GM19193 (cell line): ENCODE measurements around the gene KCNIP1.

Experiments used
- POLR2A ChIP-seq: IDR thresholded peaks from 4 replicates; pipeline ENCODE4 v1.6.1; 2011; ENCODE audit not compliant: insufficient read depth, insufficient read length; ENCODE audit errors: extremely low read depth

KCNIP1 gene

DNA sequence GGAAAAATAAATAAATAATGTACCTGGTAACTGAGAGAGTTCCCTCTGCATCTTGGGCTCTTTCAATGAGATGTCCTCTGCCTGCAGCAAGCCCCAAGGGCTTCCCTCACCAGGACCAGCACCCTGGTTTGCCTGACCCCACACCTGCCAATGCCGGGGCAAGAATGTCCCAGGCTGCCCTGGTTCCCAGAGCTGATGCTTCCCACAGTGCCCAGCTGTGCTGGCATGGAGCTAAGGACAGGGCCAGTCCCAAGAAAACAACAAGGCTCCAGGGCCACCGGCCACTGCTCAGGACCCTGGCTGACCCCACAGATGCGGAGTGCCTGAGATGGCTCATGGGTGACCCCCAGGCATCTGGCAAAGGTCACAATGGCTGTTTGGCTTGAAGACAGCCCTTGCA is 123.5 kb downstream of the KCNIP1 start:
- no peak for TF ChIP-seq POLR2A

DNA sequence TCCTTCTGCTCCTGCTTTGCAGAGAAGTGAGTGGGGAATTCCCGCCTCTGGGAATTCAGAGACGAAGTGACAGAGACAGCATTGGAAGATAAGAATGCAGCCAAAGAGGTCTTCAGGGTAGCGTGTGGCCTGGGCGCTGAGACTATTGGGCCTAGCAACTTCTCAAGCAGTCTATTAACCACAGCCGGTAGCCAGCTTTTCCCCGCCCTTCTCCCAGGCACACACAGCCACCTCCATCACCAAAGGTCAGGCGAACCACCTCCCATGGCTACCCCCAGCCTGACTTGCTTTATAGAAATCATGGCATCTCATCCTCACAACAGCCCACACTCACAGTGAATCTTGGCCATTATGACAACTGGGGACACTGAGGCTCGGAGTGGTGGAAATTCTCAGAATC is 124.2 kb downstream of the KCNIP1 start:
- TF ChIP-seq POLR2A = no peak

DNA sequence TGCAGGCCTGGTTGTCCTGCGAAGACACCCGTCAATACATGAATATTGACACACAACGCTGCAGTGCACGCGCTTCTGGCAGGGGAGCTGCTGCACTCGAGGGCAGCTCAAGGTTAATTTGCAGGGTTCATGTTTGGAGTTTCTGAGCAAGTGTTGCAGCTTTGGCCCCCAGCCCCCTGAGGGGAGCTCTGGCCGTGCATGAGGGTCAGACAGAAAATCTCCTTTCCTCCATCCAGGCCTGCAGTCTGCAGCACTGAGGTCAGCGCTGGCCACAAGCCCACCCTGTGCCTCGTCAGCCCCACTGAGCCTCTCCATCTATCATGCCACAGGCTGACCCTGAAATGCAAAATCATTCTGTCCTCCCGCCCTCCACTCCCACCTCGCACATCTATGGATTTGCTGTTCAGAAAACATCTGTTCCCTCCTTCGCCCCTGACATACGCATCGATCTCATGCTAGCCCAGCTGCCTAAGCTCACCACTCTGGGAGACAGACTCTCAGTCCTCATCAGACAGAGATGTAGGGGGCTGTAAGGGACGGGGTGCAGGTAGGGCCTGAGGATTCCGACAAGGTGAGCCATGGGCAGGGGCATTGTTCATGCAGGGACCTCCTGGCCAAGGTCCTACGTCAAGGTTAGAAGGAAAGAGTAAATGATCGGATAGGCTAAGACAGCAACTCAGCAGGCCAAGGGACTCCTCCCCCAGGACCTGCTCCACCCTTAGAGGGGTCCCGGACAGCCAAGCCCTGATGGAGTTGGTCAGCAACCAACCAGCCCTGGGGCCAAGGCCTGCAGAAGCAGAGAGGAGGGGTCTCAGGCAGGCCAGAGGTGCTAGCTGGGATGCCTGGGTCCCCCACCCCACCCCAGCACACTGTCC is 125.1 kb downstream of the KCNIP1 start:
- no peak for TF ChIP-seq POLR2A

DNA sequence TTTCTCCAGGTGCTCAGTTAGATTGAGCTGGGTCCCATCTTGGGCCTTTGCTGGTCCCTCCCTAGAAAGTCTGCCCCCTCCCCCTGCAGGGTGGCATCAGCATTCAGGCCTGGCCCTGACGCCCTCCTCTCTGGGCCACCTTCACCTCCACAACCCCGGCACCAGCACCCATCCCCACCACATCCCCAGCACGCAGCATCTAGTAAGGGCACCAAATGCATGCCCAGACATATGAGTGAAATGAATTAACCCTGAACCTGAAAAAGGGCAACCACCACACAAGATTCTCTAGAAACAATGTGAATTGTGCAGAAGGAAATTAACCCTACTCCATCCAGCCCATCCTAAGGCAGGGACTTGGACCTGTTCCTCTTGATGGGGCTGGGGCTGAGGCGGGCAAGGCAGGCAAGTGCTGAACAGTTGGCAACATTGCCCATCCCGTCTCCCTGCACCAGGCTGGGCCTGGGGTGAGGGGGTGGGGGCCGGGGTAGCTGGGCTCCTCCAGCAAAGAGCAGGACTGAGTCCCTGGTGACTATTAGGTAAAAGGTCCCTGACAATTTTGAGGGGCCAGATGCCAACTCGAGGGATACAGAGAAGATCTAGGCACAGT is 125.9 kb downstream of the KCNIP1 start:
- TF ChIP-seq POLR2A = no peak

DNA sequence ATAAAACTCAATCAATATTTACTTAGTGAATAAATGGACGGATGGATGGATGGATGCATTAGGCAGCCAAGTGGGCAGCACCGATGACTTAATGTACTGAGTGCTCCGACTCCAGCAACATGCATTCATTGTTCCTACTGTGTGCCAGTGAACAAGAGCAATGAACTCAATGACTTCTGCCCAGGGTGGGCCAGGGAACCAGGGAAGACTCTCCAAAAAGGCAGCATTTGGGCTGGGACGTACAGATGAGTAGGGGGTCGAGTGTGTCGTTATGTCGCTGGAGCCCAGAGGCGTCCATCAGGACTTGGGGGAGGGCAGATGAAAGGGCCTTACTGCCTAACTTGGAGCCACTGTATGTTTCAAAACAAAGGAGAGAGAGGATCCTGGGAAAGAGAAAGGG is 126.4 kb downstream of the KCNIP1 start:
- no peak for TF ChIP-seq POLR2A

DNA sequence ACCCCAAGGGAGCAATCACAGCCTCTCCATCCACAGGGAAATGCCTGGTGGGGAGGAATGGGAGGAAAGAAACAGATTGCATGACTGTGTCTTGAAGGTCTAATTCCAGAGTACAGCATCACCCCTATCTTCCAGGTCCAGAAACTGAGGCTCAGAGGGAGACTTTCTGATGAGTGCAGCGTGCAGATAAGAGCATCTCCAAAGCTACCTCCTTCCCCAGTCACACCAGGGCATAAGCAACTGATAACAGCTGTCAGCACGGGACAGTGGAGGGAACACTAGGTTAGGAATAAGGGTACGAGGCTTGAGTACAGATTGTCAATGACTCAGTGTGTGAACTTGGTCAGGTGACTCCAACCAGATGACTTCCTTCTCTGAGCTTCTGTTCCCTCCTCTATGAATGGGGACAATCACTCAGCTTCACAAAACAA is 126.9 kb downstream of the KCNIP1 start:
- TF ChIP-seq POLR2A = no peak

DNA sequence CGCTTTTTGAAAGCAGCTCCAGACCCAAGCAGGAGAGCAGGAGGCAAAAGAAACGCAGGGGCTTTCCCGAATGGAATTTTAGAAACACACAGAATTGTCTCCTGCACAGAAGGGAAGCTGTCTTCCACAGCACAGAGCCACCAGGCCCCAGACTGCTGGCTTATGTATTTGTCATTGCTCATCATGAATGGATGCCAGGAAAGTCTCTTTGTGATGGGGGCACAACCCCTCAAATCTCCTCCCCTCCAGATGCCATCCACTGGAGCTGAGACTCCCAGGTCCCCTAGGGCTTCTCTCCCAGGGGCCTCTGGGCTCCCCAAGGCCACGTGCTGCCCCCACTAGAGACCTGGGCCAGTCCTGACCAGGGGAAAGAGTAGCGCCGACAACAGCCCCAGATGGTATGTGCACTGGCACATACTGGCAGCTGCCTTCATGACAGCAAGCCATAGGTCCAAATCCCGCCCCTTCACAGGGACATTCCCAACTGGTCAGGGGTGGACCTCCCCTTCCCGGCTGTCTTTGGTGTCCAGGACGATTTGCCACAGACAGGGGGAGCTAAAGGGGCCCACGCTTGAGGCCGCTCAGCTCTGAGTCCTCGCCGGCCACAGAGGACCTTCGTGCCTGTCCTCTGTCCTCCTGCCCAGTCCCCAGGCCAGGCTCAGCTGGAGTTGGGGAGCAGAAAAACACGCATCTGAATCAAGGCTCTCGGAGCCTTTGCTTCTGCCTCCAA is 127.8 kb downstream of the KCNIP1 start:
- no peak for TF ChIP-seq POLR2A

DNA sequence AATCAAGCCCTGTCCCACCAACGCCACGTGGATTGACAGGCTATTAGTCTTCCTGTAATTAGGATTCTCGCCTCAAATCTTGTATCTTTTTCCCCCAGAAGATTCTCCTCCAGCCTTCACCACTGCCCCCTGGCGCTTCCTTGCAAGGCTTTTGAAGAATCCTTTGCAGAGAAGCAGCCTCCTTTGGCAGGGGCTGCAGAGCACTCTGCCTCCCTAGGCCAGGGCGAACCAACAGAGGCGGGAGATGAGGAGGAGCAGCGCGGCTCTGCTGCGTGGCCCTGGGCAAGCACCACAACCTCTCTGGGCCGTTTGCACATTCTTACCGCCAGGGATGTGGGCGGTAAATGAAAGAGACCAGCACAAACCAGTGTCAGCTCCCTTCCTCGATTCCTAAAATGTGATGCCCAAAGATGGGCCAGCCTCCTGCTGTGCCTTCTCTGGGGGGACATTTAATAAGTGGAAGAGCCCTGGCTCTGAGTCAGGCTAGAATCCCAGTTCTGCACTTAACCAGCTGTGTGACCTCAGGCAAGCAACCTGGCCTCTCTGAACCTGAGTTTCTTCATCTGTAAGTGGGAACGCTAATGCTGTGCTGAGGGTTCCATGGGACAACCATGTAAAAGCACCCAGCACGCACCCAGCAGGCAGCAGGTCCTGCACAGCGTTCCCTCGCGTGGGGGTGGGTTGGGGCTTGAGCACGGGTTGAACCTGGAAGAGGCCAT is 128.6 kb downstream of the KCNIP1 start:
- TF ChIP-seq POLR2A = no peak

DNA sequence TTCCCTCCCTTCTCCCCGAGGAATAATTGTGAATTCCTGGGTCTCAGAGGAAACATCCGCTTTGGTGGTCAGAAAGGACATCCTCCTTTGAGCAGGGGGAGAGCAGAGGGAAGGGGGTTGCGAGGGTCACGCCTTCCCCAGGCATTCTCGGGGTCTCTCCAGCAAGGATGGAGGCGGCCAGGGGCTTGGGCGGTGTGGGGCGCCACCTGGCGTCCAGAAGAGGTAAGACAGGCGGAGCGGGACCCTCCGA is 129.1 kb downstream of the KCNIP1 start:
- TF ChIP-seq POLR2A = no peak

DNA sequence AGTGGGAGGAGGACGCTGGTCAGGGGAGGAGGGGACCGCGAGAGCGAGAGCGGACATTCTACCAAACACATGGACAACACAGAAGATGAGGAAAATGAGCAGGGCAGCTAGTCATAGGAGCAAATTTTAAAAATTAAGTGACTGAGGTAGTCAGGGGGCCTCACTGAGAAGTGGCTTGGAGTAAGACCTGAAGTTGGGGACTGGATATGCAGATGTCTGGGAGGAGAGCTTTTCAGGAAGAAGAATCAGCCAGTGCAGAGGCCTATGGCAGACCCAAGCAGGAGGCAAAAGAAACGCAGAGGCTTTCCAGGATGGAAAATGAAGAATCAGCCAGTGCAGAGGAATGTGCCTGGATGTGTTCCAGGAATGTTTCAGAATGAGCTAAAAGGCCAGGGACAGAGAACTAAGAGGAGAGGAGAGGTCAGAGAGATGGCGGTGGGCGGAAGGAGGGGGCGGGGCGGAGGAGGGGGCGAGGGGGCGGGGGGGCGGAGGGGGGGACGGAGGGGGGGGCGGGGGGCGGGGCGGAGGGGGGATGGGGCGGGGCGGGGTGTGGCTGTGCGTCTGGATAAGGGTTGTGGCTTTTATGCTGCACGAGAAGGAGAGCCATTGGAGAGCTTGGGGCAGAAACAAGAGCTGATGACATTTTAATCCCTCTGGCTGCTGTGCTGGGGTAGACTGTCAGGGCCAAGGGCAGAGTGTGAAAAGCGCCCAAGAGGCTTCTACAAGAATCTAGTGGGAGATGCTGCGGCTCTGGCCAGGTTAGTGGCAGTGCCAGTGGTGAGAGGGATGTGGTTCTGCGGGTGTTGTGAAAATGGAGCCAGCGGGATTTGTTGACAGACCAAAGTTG is 129.6 kb downstream of the KCNIP1 start:
- no peak for TF ChIP-seq POLR2A

DNA sequence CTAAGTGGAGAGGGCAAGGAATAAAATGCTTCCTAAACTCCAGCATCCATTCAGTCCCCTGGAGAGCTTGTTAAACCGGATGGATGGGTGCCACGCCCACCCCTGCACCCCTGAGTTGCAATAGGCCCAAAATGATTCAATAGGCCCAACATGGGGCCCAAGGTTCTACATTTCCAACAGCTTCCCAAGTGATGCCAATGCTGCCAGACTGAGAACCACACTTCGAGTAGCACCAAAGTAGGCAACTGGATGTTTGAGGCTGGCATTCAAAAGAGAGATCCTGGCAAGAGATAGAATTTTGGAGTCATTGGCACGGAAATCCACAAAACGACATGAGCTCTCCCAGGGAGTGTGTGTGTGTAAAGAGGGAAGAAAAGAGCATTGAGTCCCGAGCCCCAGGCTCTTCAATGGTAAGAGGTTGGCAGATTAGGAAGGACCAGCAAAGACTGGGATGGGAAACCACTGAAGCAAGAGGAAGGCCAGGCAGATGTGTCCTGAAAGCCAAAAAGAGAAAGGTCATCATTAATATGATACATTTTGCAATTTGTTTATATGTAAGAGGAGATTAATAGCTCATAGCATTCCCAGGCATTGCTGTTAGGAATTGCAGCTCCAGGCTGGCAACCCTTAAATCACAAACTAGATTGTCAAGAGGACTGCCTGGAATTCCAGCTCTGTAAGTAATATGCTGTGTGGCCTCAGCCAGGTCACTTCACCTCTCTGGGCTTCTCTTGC is 130.6 kb downstream of the KCNIP1 start:
- TF ChIP-seq POLR2A = no peak

DNA sequence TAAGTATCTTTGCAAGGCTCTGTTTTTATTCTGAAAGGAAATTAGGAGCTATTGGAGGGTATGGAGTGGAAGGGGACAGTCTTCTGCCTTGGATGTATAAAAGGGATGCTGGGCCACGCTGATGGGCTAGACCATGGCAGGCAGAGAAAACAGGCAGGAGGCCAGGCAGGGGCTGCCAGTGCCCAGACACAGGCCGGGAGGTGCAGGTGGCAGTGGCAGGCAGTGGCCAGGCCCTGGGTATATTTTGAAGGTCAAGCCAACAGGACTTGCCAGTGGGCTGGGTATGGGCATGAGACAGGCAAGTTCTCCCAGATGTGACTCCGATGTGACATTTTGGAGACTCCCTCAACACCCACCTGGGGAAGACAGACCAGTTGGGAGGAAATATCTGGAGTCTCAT is 131.9 kb downstream of the KCNIP1 start:
- no peak for TF ChIP-seq POLR2A

DNA sequence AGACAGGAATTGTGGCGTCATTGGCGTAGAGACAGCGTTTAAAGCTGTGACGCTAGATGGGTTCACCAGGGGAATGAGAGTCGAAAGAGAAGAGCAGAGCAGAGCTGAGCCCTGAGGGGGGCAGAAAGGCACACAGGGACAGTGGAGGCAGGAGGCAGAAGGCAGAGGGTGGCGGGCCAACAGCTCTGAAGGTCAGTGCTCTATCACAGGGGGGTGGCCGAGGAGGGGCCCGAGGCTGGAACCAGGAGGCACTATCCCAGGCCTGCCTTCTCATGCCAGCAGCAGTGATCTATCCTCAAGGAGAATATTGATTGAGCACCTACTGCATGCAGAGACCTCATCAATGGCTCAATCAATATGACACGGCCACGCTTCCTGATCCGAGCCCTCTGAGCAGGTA is 132.4 kb downstream of the KCNIP1 start:
- no peak for TF ChIP-seq POLR2A
